NCI-H1417 (cell line): Measurements from ENCODE around the gene ENPP5.

ENCODE experiments used
- DNase-seq, 3 experiments: peaks; one replicate each; lab custom pipeline; 2025; lab: John Stamatoyannopoulos, UW

The ENPP5 gene, protein sequence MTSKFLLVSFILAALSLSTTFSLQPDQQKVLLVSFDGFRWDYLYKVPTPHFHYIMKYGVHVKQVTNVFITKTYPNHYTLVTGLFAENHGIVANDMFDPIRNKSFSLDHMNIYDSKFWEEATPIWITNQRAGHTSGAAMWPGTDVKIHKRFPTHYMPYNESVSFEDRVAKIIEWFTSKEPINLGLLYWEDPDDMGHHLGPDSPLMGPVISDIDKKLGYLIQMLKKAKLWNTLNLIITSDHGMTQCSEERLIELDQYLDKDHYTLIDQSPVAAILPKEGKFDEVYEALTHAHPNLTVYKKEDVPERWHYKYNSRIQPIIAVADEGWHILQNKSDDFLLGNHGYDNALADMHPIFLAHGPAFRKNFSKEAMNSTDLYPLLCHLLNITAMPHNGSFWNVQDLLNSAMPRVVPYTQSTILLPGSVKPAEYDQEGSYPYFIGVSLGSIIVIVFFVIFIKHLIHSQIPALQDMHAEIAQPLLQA

DNA sequence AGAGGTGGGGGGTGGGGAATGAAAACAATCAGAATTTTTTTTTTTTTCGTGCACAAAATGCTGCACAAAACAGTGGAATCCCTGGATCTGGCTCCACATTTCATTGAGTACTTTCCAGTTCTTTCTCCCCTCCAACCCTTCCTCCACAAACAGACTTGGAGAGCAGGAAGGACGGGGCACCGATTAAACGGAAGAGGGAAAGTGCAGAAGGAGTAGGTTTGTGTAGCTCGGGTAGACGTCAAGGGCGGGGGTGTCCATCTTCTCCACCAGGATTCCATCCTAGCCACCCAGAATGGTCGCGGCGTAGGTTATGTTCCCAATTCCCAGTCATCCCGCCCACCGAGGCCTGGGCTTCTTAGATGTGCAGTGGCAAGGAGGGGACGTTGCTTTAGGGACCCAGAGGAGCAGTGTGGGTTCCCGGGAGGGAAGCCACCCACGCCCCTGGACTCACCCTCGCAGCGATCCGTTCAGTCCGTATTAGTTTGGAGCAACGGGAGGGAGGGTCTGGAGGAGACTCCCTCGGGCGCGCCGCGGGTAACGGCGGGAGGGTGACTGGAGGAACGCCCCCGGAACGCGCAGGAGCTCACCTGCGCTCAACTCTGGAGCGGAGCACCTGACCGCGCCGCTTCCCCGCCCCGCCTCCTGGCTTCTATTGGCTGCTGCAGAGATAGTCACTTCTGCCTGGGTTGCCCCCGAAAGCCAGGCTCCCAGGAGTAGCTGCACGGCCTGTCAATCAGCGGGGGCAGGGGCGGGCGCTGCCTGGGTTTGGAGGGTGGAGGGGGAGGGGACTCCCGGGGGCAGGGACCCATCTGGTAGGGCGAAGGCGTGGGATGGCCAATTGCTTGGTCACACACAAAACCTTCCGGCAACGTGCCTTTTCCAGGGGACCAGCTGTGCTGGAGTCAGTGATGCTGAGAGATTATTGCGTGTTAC, at the start of gene ENPP5:
TSS of gene ENPP5 (minus strand) at position 624 of the 933 bp plus-strand sequence. CDS start 2,718 bp downstream, outside the sequence.
- DNase-seq: peak; percentile 93 to 97 (median 95)

GRCh38 chr6:46219661-46220060, 48.9 kb upstream of the ENPP5 start:
- DNase-seq: no peak

GRCh38 chr6:46218457-46218856, 47.7 kb upstream of the ENPP5 start:
- no peak for DNase-seq

- DNase-seq: no peak
Observed at GRCh38 chr6:46217671-46218131, 46.9 kb upstream of the ENPP5 start.

DNA sequence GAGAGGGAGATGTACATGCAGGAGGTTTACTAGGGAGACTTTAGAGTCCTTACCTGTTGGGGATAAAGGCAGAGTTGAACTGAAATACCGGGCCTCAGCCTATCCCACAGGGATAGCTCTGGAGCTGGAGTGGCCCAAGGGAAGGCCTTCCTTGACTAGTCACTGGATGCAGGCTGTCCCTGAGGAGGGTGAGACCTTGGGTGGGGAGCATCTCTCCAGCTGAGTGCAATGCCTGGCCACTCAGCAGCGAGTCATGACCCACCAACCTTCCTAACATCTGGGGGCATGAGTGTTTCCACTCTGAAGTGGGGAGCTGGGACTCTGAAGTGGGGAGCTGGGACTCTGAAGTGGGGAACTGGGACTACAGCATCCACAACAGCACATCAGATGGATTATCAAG, 46.1 kb upstream of the ENPP5 start:
- no peak for DNase-seq

GRCh38 chr6:46215777-46216176, 45.0 kb upstream of the ENPP5 start:
- no peak for DNase-seq

- DNase-seq: peak in 2 of 3 experiments; percentile 8 to 55
Observed at GRCh38 chr6:46215213-46215612, 44.4 kb upstream of the ENPP5 start.

- DNase-seq: no peak
Observed at GRCh38 chr6:46211917-46212316, 41.1 kb upstream of the ENPP5 start.

- no peak for DNase-seq
Observed at GRCh38 chr6:46210294-46210693, 39.5 kb upstream of the ENPP5 start.

GRCh38 chr6:46208303-46208702, 37.5 kb upstream of the ENPP5 start:
- no peak for DNase-seq

GRCh38 chr6:46207174-46207573, 36.4 kb upstream of the ENPP5 start:
- DNase-seq: no peak

- no peak for DNase-seq
Observed at GRCh38 chr6:46204880-46205650, 34.3 kb upstream of the ENPP5 start.

DNA sequence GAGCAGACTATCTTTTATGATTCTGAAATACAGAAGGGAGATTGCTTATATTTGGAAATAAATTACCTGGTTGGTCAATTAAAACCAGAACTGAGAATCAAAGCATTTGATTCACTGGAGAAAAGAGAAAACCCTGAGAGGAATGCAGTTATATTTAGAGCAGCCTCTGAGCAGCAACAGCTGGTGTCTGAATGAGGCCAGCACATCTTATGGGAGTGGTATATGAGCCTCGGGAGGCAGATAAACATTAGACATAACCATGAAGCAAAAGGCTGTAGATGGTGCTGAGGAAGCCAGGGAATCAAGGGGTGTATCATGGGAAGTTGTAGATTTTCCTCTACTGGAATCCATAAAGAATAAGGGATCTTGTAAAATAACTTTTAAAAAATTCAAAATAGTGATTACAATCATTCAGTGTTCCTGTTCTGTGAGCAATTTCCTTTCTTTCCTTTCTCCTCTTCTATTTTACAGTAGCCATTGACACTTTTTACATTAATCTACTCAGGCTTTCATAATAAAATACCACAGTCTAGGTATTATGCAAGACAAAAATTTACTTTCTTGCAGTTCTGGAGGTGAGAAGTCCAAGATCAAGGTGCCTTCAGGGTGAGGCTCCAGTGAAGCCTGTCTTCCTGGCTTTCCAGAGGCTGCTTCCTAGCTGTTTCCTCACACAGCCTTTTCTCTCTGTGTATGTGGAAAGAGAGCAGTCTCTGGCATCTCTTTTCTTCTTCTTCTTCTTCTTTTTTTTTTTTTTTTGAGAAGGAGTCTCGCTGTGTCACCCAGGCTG, 32.8 kb upstream of the ENPP5 start:
- no peak for DNase-seq

DNA sequence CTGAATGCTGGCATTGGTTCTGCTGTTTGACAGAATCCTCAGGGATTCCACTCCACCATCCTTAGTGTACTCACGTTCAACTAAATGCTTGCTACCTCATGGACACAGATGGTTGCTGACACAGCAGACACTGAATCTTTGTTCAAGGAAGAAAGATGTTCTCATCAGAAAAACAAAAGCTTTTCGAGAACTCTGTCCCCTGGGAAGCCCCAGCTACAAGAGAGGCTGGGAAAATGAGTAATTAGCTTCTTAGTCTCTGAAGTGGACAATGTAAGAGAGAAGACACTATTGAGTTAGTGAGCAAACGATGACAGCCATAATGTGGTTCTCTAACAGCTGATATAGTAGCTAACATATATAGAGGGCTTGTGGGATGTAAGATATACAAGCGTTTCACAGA, 30.9 kb upstream of the ENPP5 start:
- DNase-seq: peak in 1 of 3 experiments; percentile 97

DNA sequence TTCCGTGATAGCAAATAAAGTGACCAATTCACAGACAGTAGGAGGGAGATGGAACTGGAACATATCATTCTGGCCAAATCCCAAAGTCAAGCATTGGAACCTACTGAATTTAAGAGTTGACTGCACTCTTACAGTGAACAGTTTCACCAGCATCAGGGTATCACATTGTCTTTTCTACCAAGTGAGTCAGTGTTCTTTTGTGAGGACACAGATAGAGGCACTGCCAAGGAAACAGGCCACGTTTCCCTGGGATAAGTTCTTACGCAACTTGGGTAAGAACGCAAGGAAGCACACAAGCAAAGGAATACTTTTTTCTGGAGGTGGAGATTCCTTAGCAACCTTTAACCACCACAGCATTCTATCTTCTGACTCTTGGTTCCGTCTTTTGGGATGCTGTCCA, 28.6 kb upstream of the ENPP5 start:
- DNase-seq: no peak

- DNase-seq: no peak
Observed at GRCh38 chr6:46191961-46192360, 21.2 kb upstream of the ENPP5 start.

DNA sequence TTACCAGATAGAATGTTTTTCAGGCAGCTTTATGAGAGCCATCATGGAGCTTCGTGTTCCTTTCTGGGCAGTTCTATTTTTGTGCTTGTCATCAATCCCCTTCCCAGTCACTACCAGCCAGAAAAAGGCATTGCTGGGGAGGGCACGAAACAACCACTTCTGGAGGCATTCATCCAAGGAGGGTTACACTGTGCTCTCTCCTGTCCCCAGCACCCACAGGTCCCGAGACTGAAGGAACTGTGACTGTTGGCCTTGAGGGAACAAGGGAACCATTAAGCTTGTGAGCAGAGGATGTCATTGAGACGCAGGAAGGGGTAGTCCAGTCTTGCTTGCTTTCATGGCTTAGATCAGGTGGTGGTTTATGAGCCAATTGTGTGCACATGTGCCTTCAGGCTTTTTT, 20.1 kb upstream of the ENPP5 start:
- peak in 1 of 3 experiments; percentile 48 for DNase-seq

- no peak for DNase-seq
Observed at GRCh38 chr6:46189726-46190125, 18.9 kb upstream of the ENPP5 start.

GRCh38 chr6:46186583-46186982, 15.8 kb upstream of the ENPP5 start:
- DNase-seq: no peak

GRCh38 chr6:46184114-46184513, 13.3 kb upstream of the ENPP5 start:
- DNase-seq: no peak

DNA sequence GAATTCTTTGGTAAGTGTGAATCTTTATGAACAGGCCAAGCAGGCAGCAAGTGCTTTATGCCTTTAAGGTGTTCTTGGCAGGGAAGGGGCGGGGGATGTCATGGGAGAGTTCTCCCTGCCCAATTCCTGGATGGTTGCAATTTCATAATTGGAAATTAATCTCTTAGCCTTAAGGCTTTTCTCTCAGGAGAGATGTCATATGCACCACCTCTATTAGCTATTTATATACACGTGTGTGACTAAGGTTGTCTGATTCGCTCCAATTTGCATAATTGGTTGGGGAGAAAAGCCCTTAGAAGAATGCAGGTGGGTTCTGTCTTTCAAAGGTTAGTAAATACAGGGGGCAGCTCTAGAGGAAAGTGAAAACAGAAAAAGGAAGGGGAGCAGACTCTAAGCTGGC, 5.2 kb upstream of the ENPP5 start:
- peak in 1 of 3 experiments; percentile 35 for DNase-seq
